ENCODE results near the gene KRT4. TPM values are rescaled to one million over a fixed set of nuclear protein-coding genes. Genes with fewer than 3 reads are reported as not detected.

The KRT4 gene
- total RNA-seq, 4 donors from 2014 or later, result 0.29 TPM; not detected in 3

- no peak for TF ChIP-seq POLR2A (IDR thresholded peaks at IDR 0.05)
- TF ChIP-seq CTCF (IDR thresholded peaks at IDR 0.05), result no peak
- H3K4me1 ChIP-seq, result no peaks in the 10 kb centered on the region
- H3K27ac ChIP-seq, result no peak within 1 kb of the TSS
- intact Hi-C loops (cut with DNase I), result no loop called here
- H3K4me3 ChIP-seq (replicated peaks in 1 of 3), result no peak within 1 kb of the TSS
- no peak for DNase-seq
- H3K27me3 ChIP-seq, result no peaks in the 10 kb centered on the region
- H3K36me3 ChIP-seq, result no peaks in the 10 kb centered on the region
- WGBS, 2 donors, result 87 to 91% methylated on average over 12 to 13 of the region's 22 CpGs
- no peaks in the 10 kb centered on the region for H3K9me3 ChIP-seq
These were observed 20.2 kb upstream of the KRT4 start, which contains the start of gene KRT79 for GRCh38 chr12:52833922-52834726. TSS of gene KRT79 (minus strand) at chr12:52834311. CDS start at chr12:52834260, 51 bp downstream.

- no peak for DNase-seq
- no peak overlapping the region for H3K4me3 ChIP-seq (replicated peaks in 1 of 3)
- intact Hi-C loops (cut with DNase I), result no loop called here
- H3K9me3 ChIP-seq, result no peaks in the 10 kb centered on the region
- no peaks in the 10 kb centered on the region for H3K36me3 ChIP-seq
- H3K27me3 ChIP-seq, result no peaks in the 10 kb centered on the region
- WGBS, 2 donors, result 93 to 95% methylated on average over 15 to 20 of the region's 20 CpGs
- TF ChIP-seq POLR2A (IDR thresholded peaks at IDR 0.05) (no peak), CTCF (IDR thresholded peaks at IDR 0.05) (no peak)
- H3K27ac ChIP-seq, result no peak overlapping the region
- no peaks in the 10 kb centered on the region for H3K4me1 ChIP-seq
These were observed 19.3 kb upstream of the KRT4 start for GRCh38 chr12:52832985-52833905.

- WGBS, 2 donors, result 73 to 92% methylated on average over 3 of the region's 3 CpGs
- Histone ChIP-seq H3K27me3 (no peaks in the 10 kb centered on the region), H3K36me3 (no peaks in the 10 kb centered on the region), H3K4me3 (replicated peaks in 1 of 3) (no peak overlapping the region), H3K4me1 (no peaks in the 10 kb centered on the region), H3K27ac (no peak overlapping the region), H3K9me3 (no peaks in the 10 kb centered on the region)
- DNase-seq, result no peak
- intact Hi-C loops (cut with DNase I), result no loop called here
- no peak for TF ChIP-seq CTCF (IDR thresholded peaks at IDR 0.05)
- no peak for TF ChIP-seq POLR2A (IDR thresholded peaks at IDR 0.05)
These were observed 18.5 kb upstream of the KRT4 start for GRCh38 chr12:52832451-52832850.

GRCh38 chr12:52831251-52831650 is 17.3 kb upstream of the KRT4 start:
- no peak overlapping the region for H3K4me3 ChIP-seq (replicated peaks in 1 of 3)
- no peaks in the 10 kb centered on the region for H3K36me3 ChIP-seq
- intact Hi-C loops (cut with DNase I), result no loop called here
- 91 to 94% methylated on average over 7 of the region's 7 CpGs for WGBS, 2 donors
- H3K4me1 ChIP-seq, result peaks cover 0 to 3% of the 10 kb centered on the region in 2 donors
- no peak for TF ChIP-seq POLR2A (IDR thresholded peaks at IDR 0.05)
- TF ChIP-seq CTCF (IDR thresholded peaks at IDR 0.05), result no peak
- no peak overlapping the region for H3K27ac ChIP-seq
- DNase-seq, result no peak
- H3K9me3 ChIP-seq, result no peaks in the 10 kb centered on the region
- no peaks in the 10 kb centered on the region for H3K27me3 ChIP-seq
